Hepatocyte (in vitro differentiated cells): ENCODE measurements around the gene IGSF23. TPM values are rescaled to one million over a fixed set of nuclear protein-coding genes. Genes with fewer than 3 reads are reported as not detected.

Experiments used
- DNase-seq: peaks from one replicate; pipeline ENCODE4 v3.0.0-alpha.2; 2016; ENCODE audit warnings: low spot score
- H2AFZ ChIP-seq: fragments of 200-600 bp; sonication (generic); 2 replicates; pipeline ENCODE4 v1.6.0; 2016; ENCODE audit warnings: antibody characterized with exemption, mild to moderate bottlenecking
- H3K27ac ChIP-seq: fragments of 200-600 bp; sonication (generic); 2 replicates; pipeline ENCODE4 v1.5.1; 2016; ENCODE audit warnings: mild to moderate bottlenecking
- H3K27me3 ChIP-seq: fragments of 200-600 bp; sonication (generic); 2 replicates; pipeline ENCODE4 v1.6.1; 2016
- H3K36me3 ChIP-seq: fragments of 200-600 bp; sonication (generic); replicated peaks from 2 replicates; pipeline ENCODE4 v1.5.1; 2016; ENCODE audit warnings: low read depth; ENCODE audit not compliant: insufficient read depth
- H3K4me1 ChIP-seq: fragments of 200-600 bp; sonication (generic); 2 replicates; pipeline ENCODE4 v1.5.1; 2016; ENCODE audit warnings: mild to moderate bottlenecking, moderate library complexity; ENCODE audit not compliant: insufficient read depth
- H3K4me2 ChIP-seq: fragments of 200-600 bp; sonication (generic); 2 replicates; pipeline ENCODE4 v1.6.0; 2016
- H3K4me3 ChIP-seq: fragments of 200-600 bp; sonication (generic); 2 replicates; pipeline ENCODE4 v1.5.1; 2016; ENCODE audit warnings: mild to moderate bottlenecking
- H3K79me2 ChIP-seq: fragments of 200-600 bp; sonication (generic); 2 replicates; pipeline ENCODE4 v1.6.0; 2017; ENCODE audit warnings: mild to moderate bottlenecking
- H3K9me2 ChIP-seq: fragments of 200-600 bp; sonication (generic); replicated peaks from 2 replicates; pipeline ENCODE4 v1.6.0; 2017; ENCODE audit warnings: mild to moderate bottlenecking; ENCODE audit not compliant: insufficient read depth
- H3K9me3 ChIP-seq: fragments of 200-600 bp; sonication (generic); 2 replicates; pipeline ENCODE4 v1.5.1; 2016; ENCODE audit warnings: low read depth, mild to moderate bottlenecking
- H4K20me1 ChIP-seq: fragments of 200-600 bp; sonication (generic); 2 replicates; pipeline ENCODE4 v1.6.0; 2016; ENCODE audit warnings: mild to moderate bottlenecking; ENCODE audit not compliant: insufficient read depth, poor library complexity, severe bottlenecking
- EZH2 ChIP-seq: fragments of 200-600 bp; sonication (generic); IDR thresholded peaks from 2 replicates; pipeline ENCODE4 v1.6.1; 2016; ENCODE audit warnings: antibody characterized with exemption, mild to moderate bottlenecking, borderline replicate concordance
- EZH2phosphoT487 ChIP-seq: fragments of 200-600 bp; sonication (generic); IDR thresholded peaks from one replicate; pipeline ENCODE4 v1.6.1; 2018; ENCODE audit warnings: antibody characterized with exemption, mild to moderate bottlenecking, low read depth, moderate library complexity; ENCODE audit not compliant: unreplicated experiment, severe bottlenecking
- WGBS: methylation state at CpG from one replicate; pipeline ENCODE4 v1.1.6; 2016; ENCODE audit warnings: low lambda C conversion rate; ENCODE audit errors: missing lambda C conversion rate; 5-methylcytosine and 5-hydroxymethylcytosine counted together
- polyA plus RNA-seq: library from polyadenylated mRNA; unstranded; fragments of >200 nt; fragmentation: Nextera tagmentation; extraction: Ambion mirVana; gene quantifications from 2 replicates; pipeline ENCODE4 v1.2.1, GENCODE V29; 2016
- total RNA-seq: library from RNA; depleted of rRNA; stranded (reverse); fragments of >200 nt; gene quantifications from 2 replicates; pipeline ENCODE4 v1.2.3, GENCODE V29; 2014
- TF ChIP-seq, protein P1 (sequence below): fragments of 200-600 bp; sonication (generic); IDR thresholded peaks from 2 replicates; pipeline ENCODE4 v1.5.1; 2016; ENCODE audit warnings: antibody characterized with exemption, mild to moderate bottlenecking; ENCODE audit not compliant: poor library complexity

Gene IGSF23
- total and polyA plus RNA-seq, 2 experiments from 2014 or later, result 2.1 to 3.8 TPM

GRCh38 chr19:44640518-44640917 is 27.2 kb downstream of the IGSF23 start:
- Histone ChIP-seq H3K36me3 (no peaks in the 10 kb centered on the region), H3K27ac (peak overlapping the region; percentile 96), H4K20me1 (peaks cover 2% of the 10 kb centered on the region), H3K79me2 (peaks cover 11% of the 10 kb centered on the region), H3K4me1 (peaks cover 51% of the 10 kb centered on the region), H2AFZ (no peak overlapping the region), H3K4me2 (no peak overlapping the region), H3K9me3 (no peaks in the 10 kb centered on the region), H3K9me2 (no peaks in the 10 kb centered on the region), H3K4me3 (no peak overlapping the region), H3K27me3 (no peaks in the 10 kb centered on the region)
- no peak for DNase-seq
- TF ChIP-seq EZH2 (no peak), EZH2phosphoT487 (no peak)
- TF ChIP-seq, protein P1, sequence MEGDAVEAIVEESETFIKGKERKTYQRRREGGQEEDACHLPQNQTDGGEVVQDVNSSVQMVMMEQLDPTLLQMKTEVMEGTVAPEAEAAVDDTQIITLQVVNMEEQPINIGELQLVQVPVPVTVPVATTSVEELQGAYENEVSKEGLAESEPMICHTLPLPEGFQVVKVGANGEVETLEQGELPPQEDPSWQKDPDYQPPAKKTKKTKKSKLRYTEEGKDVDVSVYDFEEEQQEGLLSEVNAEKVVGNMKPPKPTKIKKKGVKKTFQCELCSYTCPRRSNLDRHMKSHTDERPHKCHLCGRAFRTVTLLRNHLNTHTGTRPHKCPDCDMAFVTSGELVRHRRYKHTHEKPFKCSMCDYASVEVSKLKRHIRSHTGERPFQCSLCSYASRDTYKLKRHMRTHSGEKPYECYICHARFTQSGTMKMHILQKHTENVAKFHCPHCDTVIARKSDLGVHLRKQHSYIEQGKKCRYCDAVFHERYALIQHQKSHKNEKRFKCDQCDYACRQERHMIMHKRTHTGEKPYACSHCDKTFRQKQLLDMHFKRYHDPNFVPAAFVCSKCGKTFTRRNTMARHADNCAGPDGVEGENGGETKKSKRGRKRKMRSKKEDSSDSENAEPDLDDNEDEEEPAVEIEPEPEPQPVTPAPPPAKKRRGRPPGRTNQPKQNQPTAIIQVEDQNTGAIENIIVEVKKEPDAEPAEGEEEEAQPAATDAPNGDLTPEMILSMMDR, result no peak
- WGBS, result 85% methylated on average over 3 of the region's 3 CpGs

DNA sequence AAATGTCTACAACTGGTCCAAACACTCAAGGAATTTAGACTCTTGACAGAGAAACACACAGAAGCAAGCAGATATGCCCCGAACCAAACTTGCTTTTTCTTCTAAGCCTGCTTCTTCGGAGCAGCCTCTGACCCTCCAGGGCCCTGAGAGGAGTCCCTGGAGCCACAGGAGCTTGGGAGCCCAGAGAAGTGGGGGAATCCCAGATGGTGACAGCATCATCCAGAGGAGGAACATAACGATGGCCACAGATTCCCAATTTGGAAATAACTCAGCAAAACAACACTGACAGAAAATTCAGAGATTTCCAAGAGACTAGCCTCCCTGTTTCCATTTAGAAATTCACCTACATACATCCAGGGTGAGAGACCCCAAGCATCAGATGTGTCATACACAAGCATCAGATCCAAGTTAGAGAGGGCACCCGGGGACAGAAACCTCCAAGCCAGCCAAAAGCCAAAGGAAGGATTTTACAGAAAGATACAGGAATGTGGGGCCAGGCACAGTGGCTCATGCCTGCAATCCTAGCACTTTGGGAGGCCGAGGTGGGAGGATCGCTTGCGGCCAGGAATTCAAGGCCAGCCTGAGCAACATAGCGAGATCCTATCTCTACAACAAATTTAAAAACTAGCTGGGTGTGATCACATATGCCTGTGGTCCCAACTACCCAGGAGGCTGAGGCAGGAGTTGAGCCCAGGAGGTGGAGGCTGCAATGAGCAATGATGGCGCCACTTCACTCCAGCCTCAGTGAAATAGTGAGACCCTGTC is 28.3 kb downstream of the IGSF23 start:
- Histone ChIP-seq H3K9me3 (no peaks in the 10 kb centered on the region), H3K36me3 (no peaks in the 10 kb centered on the region), H4K20me1 (peaks cover 11% of the 10 kb centered on the region), H3K79me2 (peaks cover 23% of the 10 kb centered on the region), H3K4me2 (no peak overlapping the region), H3K27ac (peak overlapping the region; percentile 96), H3K4me3 (no peak overlapping the region), H3K9me2 (no peaks in the 10 kb centered on the region), H3K27me3 (no peaks in the 10 kb centered on the region), H3K4me1 (peaks cover 44% of the 10 kb centered on the region), H2AFZ (no peak overlapping the region)
- no peak for DNase-seq
- TF ChIP-seq EZH2, result no peak
- no peak for TF ChIP-seq EZH2phosphoT487
- WGBS, result 86% methylated on average over 9 of the region's 9 CpGs

DNA sequence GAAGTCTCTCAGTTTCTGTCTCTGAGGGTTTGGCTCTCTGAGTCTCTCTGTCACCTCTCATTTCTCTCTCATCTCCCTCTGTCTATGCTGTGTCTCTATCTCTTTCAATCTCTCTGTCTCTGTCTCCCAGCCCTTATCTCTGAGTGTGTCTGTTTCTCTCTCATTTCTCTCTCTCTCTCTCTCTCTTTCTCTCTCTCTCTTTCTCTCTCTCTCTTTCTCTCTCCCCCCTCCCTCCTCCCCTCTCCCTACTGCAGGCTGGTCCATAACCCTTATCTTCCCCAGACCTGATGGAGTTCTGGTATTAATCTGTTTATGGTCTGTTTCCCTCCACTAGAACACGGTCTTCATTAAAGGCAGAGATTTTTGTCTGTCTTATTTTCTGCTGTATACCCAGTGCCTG is 29.0 kb downstream of the IGSF23 start:
- Histone ChIP-seq H3K27ac (peak overlapping the region; percentile 96), H3K4me3 (no peak overlapping the region), H3K9me2 (no peaks in the 10 kb centered on the region), H3K4me1 (peaks cover 38% of the 10 kb centered on the region), H3K9me3 (no peaks in the 10 kb centered on the region), H2AFZ (no peak overlapping the region), H4K20me1 (peaks cover 11% of the 10 kb centered on the region), H3K36me3 (no peaks in the 10 kb centered on the region), H3K27me3 (no peaks in the 10 kb centered on the region), H3K4me2 (peak overlapping the region; percentile 74), H3K79me2 (peaks cover 30% of the 10 kb centered on the region)
- TF ChIP-seq, protein P1, result no peak
- no peak for TF ChIP-seq EZH2
- no peak for TF ChIP-seq EZH2phosphoT487
- no peak for DNase-seq
- WGBS, result 19% methylated on average over 1 of the region's 1 CpG

DNA sequence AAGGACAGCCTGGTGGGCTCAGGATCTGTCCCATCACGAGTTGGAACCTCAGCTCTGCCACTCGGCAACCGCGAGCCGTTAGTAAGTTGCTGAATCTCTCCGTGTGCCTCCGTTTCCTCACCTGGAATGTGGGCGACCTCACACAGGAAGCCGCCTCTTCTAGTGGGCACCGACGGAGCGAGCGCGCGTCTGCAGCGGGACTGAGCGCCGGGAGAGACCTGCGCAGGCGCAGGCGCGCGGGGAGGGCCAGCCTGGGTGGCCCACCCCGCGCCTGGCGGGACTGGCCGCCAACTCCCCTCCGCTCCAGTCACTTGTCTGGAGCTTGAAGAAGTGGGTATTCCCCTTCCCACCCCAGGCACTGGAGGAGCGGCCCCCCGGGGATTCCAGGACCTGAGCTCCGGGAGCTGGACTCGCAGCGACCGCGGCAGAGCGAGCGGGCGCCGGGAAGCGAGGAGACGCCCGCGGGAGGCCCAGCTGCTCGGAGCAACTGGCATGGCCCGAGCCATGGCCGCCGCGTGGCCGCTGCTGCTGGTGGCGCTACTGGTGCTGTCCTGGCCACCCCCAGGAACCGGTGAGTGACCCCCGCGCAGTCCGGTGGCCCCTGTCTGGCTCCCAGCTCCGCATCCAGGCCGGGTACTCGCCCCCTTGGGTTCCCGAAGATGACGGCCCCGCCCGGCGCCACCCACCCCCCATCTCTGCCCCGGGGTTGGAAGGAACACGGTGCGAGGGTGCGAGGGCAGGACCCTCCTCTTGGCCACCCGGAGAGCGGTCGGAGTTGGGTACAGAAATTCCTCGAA is 30.4 kb downstream of the IGSF23 start, which contains the start of gene PVR:
PVR (plus strand) TSS at position 306 of the 797 bp plus-strand sequence; CDS start at position 493, 187 bp downstream.
- Histone ChIP-seq H3K36me3 (no peaks in the 10 kb centered on the region), H3K4me2 (peak within 1 kb of the TSS; percentile 74), H3K9me2 (no peaks in the 10 kb centered on the region), H2AFZ (peak within 1 kb of the TSS; percentile 54), H3K4me1 (peaks cover 27% of the 10 kb centered on the region), H3K4me3 (peak within 1 kb of the TSS; percentile 66), H3K27ac (peak within 1 kb of the TSS; percentile 96), H4K20me1 (peaks cover 19% of the 10 kb centered on the region), H3K79me2 (peaks cover 40% of the 10 kb centered on the region), H3K27me3 (no peaks in the 10 kb centered on the region), H3K9me3 (no peaks in the 10 kb centered on the region)
- DNase-seq, result peak; percentile 93
- under 1% methylated on average over 46 of the region's 70 CpGs for WGBS
- TF ChIP-seq EZH2 (no peak), EZH2phosphoT487 (no peak)
- TF ChIP-seq, protein P1, result no peak
